OCI-LY1 (cell line): ENCODE data around the gene MED15.
"Not testable (repeated sequence)": the region's sequence is repeated elsewhere in the genome, so short reads cannot be mapped to it uniquely, and the experiment has no call there.

Experiments used
- EZH2 ChIP-seq: fragments of 200-600 bp; sonication (generic), shearing (Covaris generic); IDR thresholded peaks from 2 replicates; pipeline ENCODE4 v1.8.0; 2017; ENCODE audit warnings: borderline replicate concordance, mixed run types, mild to moderate bottlenecking, antibody characterized with exemption, low read length, moderate library complexity, mixed read lengths
- TF ChIP-seq, protein P1 (sequence below): fragments of 200-600 bp; sonication (generic), shearing (Covaris generic); IDR thresholded peaks from 2 replicates; pipeline ENCODE4 v1.5.1; 2017; ENCODE audit warnings: mild to moderate bottlenecking, antibody characterized with exemption, low read length, moderate library complexity, mixed read lengths

DNA sequence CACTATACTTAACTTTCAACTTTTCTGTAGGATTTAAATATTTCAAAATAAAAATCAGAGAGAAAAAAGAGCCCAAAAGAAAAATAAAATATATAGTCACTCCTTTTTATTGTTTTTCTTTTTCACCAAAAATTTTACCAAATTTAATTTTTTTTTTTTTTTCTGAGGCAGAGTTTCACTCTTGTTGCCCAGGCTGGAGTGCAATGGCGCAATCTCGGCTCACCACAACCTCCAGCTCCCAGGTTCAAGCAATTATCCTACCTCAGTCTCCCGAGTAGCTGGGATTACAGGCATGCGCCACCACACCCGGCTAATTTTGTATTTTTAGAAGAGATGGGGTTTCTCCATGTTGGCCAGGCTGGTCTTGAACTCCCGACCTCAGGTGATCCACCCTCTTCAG lies 29.4 kb upstream of the MED15 start:
- TF ChIP-seq, protein P1, sequence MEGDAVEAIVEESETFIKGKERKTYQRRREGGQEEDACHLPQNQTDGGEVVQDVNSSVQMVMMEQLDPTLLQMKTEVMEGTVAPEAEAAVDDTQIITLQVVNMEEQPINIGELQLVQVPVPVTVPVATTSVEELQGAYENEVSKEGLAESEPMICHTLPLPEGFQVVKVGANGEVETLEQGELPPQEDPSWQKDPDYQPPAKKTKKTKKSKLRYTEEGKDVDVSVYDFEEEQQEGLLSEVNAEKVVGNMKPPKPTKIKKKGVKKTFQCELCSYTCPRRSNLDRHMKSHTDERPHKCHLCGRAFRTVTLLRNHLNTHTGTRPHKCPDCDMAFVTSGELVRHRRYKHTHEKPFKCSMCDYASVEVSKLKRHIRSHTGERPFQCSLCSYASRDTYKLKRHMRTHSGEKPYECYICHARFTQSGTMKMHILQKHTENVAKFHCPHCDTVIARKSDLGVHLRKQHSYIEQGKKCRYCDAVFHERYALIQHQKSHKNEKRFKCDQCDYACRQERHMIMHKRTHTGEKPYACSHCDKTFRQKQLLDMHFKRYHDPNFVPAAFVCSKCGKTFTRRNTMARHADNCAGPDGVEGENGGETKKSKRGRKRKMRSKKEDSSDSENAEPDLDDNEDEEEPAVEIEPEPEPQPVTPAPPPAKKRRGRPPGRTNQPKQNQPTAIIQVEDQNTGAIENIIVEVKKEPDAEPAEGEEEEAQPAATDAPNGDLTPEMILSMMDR: not testable (repeated sequence)
- not testable (repeated sequence) for TF ChIP-seq EZH2
